NT2/D1 (cell line): ENCODE results near the gene TMEM163.

Experiments used
- SUZ12 ChIP-seq: IDR thresholded peaks from 2 replicates; pipeline ENCODE4 v1.6.1; 2011; ENCODE audit not compliant: insufficient read length, insufficient read depth; ENCODE audit errors: extremely low read depth
- YY1 ChIP-seq: IDR thresholded peaks from 2 replicates; pipeline ENCODE4 v1.6.1; 2011; ENCODE audit not compliant: insufficient read length, insufficient read depth
- ZNF274 ChIP-seq: IDR thresholded peaks from 2 replicates; pipeline ENCODE4 v1.6.1; 2011; ENCODE audit warnings: mild to moderate bottlenecking, low read depth, low read length

DNA sequence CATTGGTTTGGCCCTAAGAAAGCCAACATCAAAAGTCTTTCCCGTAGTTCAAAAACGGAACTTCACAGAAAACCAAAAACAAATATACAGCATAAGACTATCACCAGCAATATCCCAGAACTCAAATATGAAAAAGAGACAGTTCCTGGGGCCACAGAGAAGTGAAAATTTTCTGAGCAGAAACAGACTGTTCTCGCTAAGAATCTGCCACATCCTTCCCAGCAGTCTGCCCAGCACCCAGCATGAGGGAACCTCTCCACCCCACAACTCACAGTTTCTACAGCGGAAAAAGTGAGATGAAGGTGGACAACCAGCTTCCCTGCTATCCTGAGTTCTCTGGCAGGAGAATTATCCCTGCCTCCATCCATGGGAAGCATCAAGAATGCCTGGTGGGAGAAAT is 26.7 kb upstream of the TMEM163 start:
- no peak for TF ChIP-seq YY1
- no peak for TF ChIP-seq SUZ12
- TF ChIP-seq ZNF274: no peak
